Activated naive CD8-positive, alpha-beta T cell treated with anti-CD3 and anti-CD28 coated beads, Interleukin-2, amount 50 U/mL, for 24 hours (primary cell): ENCODE results near the gene SLC25A47.
A peak's percentile ranks its signal among the peaks of the same experiment; 100 is the strongest.

ENCODE experiments used
- ATAC-seq: fragments of 150-1000 bp; cut with Tn5 transposase; one replicate; pipeline ENCODE4 v1.10.0; 2021
- DNase-seq: peaks from one replicate; pipeline ENCODE4 v3.0.0; 2021
- H3K27ac Mint-ChIP-seq: one replicate; pipeline ENCODE4 v1.8.0; 2021; ENCODE audit warnings: mild to moderate bottlenecking, mixed read lengths
- H3K27me3 Mint-ChIP-seq: one replicate; pipeline ENCODE4 v1.8.0; 2021; ENCODE audit warnings: mixed read lengths
- H3K36me3 Mint-ChIP-seq: one replicate; pipeline ENCODE4 v1.8.0; 2021; ENCODE audit warnings: low read depth, mixed read lengths
- H3K4me1 Mint-ChIP-seq: one replicate; pipeline ENCODE4 v1.8.0; 2021; ENCODE audit warnings: mixed read lengths
- H3K4me3 Mint-ChIP-seq: one replicate; pipeline ENCODE4 v1.8.0; 2021; ENCODE audit warnings: mild to moderate bottlenecking, moderate library complexity, mixed read lengths
- H3K9me3 Mint-ChIP-seq: one replicate; pipeline ENCODE4 v1.8.0; 2021; ENCODE audit warnings: mixed read lengths

The SLC25A47 gene

DNA sequence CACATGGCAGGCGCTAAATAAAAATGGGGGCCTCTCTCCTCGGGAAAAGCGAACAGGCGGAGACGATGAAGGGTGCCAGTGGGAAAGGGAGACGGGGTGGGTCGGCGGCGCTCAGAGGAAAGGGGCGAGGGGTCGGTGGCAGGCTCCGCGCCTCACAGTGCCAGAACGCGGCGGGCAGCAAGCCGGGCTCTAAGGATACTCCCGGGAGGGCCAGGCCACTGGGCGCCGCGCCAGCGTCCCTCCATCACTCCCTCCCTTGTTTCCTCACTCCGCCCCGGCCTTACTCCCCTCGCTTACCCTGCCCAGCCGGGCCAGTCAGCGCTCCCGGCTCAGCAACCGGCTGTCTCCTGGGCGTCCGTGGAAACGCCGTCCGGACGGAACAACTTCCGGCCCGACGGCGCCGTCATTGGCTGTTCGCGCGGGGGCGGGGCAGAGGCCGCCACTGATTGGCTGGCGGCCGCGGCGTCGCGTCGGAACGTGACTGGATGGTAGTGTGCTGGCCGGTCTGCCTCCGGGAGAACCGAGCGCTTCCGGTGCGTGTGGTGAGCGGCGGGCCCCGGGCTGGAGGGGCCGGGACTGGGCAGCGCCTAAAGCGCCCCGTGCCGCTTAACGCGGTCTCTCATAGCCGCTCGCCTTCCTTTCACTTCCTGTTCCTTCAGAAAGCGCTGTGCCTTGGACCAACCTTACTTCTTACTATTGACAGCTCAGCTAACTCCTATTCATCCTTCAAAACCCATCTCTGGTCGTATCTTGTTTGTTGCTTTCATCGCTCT is 53.0 kb downstream of the SLC25A47 start, which contains the start of gene WDR25:
WDR25 (plus strand) TSS at position 523 of the 773 bp plus-strand sequence.
- Mint-ChIP-seq H3K27ac (peak within 1 kb of the TSS; percentile 100), H3K36me3 (peaks cover 43% of the 10 kb centered on the region), H3K27me3 (no peaks in the 10 kb centered on the region), H3K9me3 (no peaks in the 10 kb centered on the region), H3K4me3 (peak within 1 kb of the TSS; percentile 99), H3K4me1 (peaks cover 56% of the 10 kb centered on the region)
- peak; percentile 95 for DNase-seq
- peak; percentile 86 for ATAC-seq

DNA sequence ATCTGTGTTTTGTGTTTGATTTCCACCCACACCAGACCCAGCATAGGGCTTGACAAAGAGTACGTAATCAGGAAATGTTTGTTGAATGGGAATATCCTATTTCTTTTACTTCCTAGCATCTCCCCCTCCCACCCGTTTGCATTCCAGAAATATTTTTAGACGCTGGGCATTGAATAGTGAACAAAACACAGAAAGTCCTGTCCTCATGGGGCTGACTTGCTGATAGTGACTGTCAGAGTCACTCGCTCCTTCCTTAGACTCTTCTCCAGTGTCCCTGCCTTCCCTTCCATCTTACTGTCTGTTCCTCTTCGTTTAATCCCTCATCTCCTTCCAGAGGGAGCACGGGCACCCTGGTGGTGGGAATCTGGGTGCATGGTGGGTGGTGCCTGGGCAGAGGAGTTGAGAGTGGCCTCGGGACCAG is 53.6 kb downstream of the SLC25A47 start:
- peak overlapping the region; percentile 99 for H3K4me3 Mint-ChIP-seq
- ATAC-seq (no peak), DNase-seq (no peak)
- H3K36me3 Mint-ChIP-seq, result peaks cover 39% of the 10 kb centered on the region
- H3K4me1 Mint-ChIP-seq, result peaks cover 51% of the 10 kb centered on the region
- H3K27me3 Mint-ChIP-seq, result no peaks in the 10 kb centered on the region
- no peaks in the 10 kb centered on the region for H3K9me3 Mint-ChIP-seq
- H3K27ac Mint-ChIP-seq, result peak overlapping the region; percentile 100
